ENCODE data around the gene CPPED1. TPM values are rescaled to one million over a fixed set of nuclear protein-coding genes. Genes with fewer than 3 reads are reported as not detected.

Gene CPPED1
- total and polyA plus RNA-seq, 10 of the 15 experiments (the other 5 are each of a cell fraction or from before 2014, with no cell fraction given), result 7.1 to 39.0 (median 16.0) TPM

GRCh38 chr16:12752159-12752558 lies 51.5 kb downstream of the CPPED1 start:
- BruUV-seq (replicated peaks), result no TSS peak
- Histone ChIP-seq H3K79me2 (ENCODE audit: control insufficient read depth, insufficient read depth, low read length) (no peaks in the 10 kb centered on the region), H2AFZ (ENCODE audit: control insufficient read depth, low read depth, low read length) (no peak overlapping the region), H3K4me1 (ENCODE audit: control insufficient read depth, insufficient read depth, low read length) (peaks cover 19% of the 10 kb centered on the region), H3K36me3 (ENCODE audit: control insufficient read depth in 2 of 2, insufficient read depth in 2 of 2, low read length in 1 of 2) (no peaks in the 10 kb centered on the region), H3K27ac (ENCODE audit: control insufficient read depth, insufficient read depth) (no peak overlapping the region), H3K9me3 (replicated peaks; ENCODE audit: control insufficient read depth, insufficient read depth, low read length) (no peaks in the 10 kb centered on the region; the same call in 2 of the 3 replicates), H4K20me1 (ENCODE audit: control insufficient read depth, insufficient read depth) (no peaks in the 10 kb centered on the region), H3K4me2 (ENCODE audit: control insufficient read depth, insufficient read depth) (no peak overlapping the region), H3K9ac (ENCODE audit: control insufficient read depth, insufficient read depth, low read length) (no peak overlapping the region), H3K4me3 (no peak overlapping the region), H3K27me3 (replicated peaks in 1 of 2; ENCODE audit: control insufficient read depth in 2 of 2, insufficient read depth in 2 of 2, low read length in 1 of 2) (no peaks in the 10 kb centered on the region)
- ChIA-PET RAD21 (ENCODE audit: unreplicated experiment) (interaction anchor here (0.8 to 1.6 kb wide), 8 partner anchors 11 to 216 kb away, joined by 3 to 7 read pairs (median 3); partner anchors contain the start of gene CPPED1), SMC1A (ENCODE audit: uncharacterized antibody, unreplicated experiment) (interaction anchor here (1.0 to 4.8 kb wide), 11 partner anchors 10 to 684 kb away, joined by 3 to 41 read pairs (median 4); partner anchors contain the start of gene CPPED1), CTCF (interaction anchor here (1.0 to 1.4 kb wide), 4 partner anchors 49 to 178 kb away, joined by 3 to 4 read pairs (median 4); partner anchors contain the start of gene CPPED1), POLR2A (interaction anchor here (0.6 to 1.4 kb wide), 4 partner anchors 14 to 293 kb away, joined by 3 to 5 read pairs (median 4); no protein-coding TSS in a partner anchor)
- in situ Hi-C loops (cut with MboI) (loop anchor here (5.0 kb wide), 1 partner anchor 50 kb away; the partner anchor contains the start of gene CPPED1), intact Hi-C loops (cut with micrococcal nuclease; ENCODE audit: unreplicated experiment) (loop anchor here (5.0 kb wide), 1 partner anchor 65 kb away; no protein-coding TSS in a partner anchor)
- WGBS (ENCODE audit: insufficient coverage, insufficient replicate concordance, low lambda C conversion rate, missing lambda C conversion rate), result 69% methylated on average over 2 of the region's 2 CpGs
- ATAC-seq, result no peak
- FAIRE-seq, result no peak
- DNase-seq (ENCODE audit: low read depth, low spot score), result no peak
- TF ChIP-seq FOXM1 (IDR thresholded peaks at IDR 0.05; ENCODE audit: low read depth, low read length) (no peak), RCOR1 (conservative IDR thresholded peaks at IDR 0.05; ENCODE audit: low read depth, low read length) (no peak), TCF12 (IDR thresholded peaks at IDR 0.05; ENCODE audit: low read depth, low read length) (no peak), CHD1 (IDR thresholded peaks at IDR 0.05; ENCODE audit: low read depth, low read length) (no peak), CBX3 (IDR thresholded peaks at IDR 0.05; ENCODE audit: borderline replicate concordance, low read depth) (no peak), MTA3 (IDR thresholded peaks at IDR 0.05; ENCODE audit: borderline replicate concordance, low read length) (no peak), NR2C1 (IDR thresholded peaks at IDR 0.05) (no peak), E2F8 (IDR thresholded peaks at IDR 0.05; ENCODE audit: low read depth, partially characterized antibody) (no peak), SP1 (IDR thresholded peaks at IDR 0.05; ENCODE audit: low read depth, low read length) (no peak), SREBF1 (IDR thresholded peaks at IDR 0.05; ENCODE audit: low read length) (no peak), FOS (IDR thresholded peaks at IDR 0.05; ENCODE audit: borderline replicate concordance, extremely low read depth, insufficient read length) (no peak), STAT3 (IDR thresholded peaks at IDR 0.05; ENCODE audit: low read depth, low read length) (no peak), PBX3 (IDR thresholded peaks at IDR 0.05; ENCODE audit: insufficient replicate concordance, low read depth, low read length) (no peak), IRF5 (IDR thresholded peaks at IDR 0.05; ENCODE audit: borderline replicate concordance) (no peak), E4F1 (IDR thresholded peaks at IDR 0.05; ENCODE audit: borderline replicate concordance, partially characterized antibody) (no peak), YY1 (IDR thresholded peaks at IDR 0.05; ENCODE audit: low read depth, low read length) (no peak), GATAD2B (conservative IDR thresholded peaks at IDR 0.05; ENCODE audit: low read depth) (no peak)
